LNCAP (cell line): ENCODE measurements around the gene TMIGD2.

Experiments used
- TF ChIP-seq, protein P1 (sequence below): fragments of 450-650 bp; IDR thresholded peaks from 2 replicates; pipeline ENCODE4 v1.5.1; 2017; ENCODE audit warnings: mild to moderate bottlenecking

The TMIGD2 gene

DNA sequence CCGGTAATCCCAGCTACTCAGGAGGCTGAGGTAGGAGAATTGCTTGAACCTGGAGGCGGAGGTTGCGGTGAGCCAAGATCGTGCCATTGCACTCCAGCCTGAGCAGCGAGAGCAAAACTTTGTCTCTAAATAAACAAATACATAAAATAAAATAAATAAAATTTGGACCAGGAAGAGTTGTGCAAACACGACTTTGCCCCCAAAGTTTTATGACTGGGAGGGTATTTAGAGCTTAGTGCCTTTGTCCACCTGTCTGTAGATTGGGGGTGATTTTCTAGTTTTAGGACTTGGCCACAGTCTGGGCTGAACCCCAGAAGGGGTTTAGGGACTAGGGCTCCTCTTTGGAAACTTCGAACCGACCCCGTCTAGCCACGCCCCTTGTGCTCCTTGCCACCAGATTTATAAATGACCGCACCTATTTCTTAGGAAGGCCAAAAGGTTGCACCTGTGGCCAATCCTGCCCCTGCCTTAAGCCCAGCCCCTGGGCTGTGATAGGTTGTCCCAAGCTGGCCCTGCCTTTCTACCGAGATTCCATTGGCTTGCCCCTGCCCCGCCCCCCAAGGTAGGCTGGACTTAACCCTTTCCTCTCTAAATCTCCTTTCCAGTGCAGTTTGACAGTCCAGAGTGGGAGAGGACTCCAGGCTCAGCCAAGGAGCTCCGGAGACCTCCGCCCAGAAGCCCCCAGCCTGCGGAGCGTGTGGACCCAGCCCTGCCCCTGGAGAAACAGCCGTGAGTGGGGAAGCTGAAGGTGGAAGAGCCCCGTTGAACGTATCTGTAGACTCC lies 17.8 kb downstream of the TMIGD2 start:
- TF ChIP-seq, protein P1, sequence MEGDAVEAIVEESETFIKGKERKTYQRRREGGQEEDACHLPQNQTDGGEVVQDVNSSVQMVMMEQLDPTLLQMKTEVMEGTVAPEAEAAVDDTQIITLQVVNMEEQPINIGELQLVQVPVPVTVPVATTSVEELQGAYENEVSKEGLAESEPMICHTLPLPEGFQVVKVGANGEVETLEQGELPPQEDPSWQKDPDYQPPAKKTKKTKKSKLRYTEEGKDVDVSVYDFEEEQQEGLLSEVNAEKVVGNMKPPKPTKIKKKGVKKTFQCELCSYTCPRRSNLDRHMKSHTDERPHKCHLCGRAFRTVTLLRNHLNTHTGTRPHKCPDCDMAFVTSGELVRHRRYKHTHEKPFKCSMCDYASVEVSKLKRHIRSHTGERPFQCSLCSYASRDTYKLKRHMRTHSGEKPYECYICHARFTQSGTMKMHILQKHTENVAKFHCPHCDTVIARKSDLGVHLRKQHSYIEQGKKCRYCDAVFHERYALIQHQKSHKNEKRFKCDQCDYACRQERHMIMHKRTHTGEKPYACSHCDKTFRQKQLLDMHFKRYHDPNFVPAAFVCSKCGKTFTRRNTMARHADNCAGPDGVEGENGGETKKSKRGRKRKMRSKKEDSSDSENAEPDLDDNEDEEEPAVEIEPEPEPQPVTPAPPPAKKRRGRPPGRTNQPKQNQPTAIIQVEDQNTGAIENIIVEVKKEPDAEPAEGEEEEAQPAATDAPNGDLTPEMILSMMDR: no peak

DNA sequence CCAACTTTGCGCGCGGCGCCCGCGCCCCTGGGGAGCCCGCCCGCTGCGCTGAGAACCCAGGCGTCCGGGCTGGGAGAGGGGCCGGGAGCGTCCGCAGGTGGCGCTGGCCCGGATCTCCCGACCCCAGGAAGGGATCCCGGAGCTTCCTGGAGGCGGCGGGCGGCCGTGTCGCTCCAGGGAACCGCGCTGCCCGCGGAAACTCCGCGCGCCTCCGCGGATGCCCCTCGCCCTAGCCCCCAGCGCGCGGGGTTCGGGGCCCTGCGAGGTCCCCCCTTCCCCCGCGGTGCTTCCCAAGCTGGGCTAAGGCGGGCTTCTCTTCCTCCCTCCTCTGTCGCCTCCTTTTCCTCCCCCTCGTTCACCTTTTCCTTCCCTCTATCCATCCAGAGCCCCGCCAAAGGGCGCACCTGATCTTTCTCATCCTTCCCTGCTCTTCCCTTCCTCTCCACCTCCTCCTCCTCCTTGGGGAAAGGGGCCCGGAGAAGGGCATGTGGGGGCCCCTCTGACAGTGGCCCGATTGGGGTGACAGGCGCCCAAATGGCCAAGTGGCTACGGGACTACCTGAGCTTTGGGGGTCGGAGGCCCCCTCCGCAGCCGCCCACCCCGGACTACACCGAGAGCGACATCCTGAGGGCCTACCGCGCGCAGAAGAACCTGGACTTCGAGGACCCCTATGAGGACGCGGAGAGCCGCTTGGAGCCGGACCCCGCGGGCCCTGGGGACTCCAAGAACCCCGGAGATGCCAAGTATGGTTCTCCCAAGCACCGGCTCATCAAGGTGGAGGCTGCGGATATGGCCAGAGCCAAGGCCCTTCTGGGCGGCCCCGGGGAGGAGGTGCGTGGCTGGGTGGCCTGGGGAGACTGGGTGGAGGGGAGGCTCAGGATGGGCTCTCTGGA lies 22.4 kb downstream of the TMIGD2 start:
- TF ChIP-seq, protein P1: 0 out of 2 replicates have a peak, but pooled peaks have one; percentile 15

DNA sequence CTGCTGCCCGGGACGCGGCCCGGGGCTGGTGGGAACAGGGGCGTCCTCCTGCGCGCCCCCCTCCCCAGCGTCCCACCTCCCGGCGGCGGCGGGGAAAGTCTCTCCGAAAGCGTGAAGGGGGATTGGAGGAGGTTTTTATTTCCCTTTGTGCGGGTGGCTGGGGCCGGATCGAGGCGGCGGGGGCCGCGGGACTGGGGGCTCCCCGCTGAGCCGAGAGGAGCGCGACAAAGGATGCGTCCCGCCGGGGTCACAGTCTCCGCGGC lies 23.0 kb downstream of the TMIGD2 start:
- TF ChIP-seq, protein P1: no peak

DNA sequence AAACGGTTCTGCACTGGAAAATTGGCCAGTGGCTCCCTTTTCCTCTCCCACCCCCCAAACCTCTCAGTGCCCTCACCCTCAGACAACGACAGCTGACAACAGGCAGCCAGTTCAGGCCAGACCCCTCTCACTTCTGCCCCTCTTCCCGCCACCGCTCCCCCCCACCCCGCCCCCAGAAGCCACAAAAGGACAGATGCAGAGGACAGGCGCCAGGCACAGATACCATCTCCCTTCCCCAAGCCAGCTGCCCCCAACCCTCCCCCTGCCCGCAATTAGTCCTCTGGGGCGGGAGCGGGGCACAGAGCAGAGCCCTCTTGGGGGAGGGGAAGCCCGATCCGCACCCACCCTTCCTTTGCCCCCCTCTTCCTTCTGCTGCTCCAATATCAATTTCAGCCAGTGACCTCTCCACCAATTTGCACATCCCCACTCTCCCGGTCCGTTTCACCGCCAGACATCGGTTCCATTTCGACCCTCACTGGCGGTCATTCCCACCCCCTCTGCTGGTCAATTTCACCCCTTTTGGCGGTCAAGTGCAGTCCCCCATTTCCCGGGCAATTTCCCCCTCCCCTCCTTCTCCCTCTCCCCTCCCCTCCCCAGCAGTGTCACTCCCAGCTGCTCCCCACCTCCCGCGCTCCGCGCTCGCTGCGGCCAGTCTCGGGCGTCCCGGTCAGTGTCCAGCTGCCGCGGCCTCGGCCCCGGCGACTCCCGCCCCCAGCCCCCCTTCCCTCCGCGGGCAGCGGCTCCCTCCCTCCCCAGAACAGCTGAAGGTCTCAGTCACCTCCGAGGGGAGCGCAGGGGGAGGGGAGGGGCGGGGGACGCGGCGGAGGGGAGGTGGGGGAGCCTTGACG lies 23.5 kb downstream of the TMIGD2 start, which contains the start of gene SHD:
SHD (plus strand) TSS at position 848 of the 848 bp plus-strand sequence. CDS start 798 bp downstream, outside the sequence.
- TF ChIP-seq, protein P1: no peak

DNA sequence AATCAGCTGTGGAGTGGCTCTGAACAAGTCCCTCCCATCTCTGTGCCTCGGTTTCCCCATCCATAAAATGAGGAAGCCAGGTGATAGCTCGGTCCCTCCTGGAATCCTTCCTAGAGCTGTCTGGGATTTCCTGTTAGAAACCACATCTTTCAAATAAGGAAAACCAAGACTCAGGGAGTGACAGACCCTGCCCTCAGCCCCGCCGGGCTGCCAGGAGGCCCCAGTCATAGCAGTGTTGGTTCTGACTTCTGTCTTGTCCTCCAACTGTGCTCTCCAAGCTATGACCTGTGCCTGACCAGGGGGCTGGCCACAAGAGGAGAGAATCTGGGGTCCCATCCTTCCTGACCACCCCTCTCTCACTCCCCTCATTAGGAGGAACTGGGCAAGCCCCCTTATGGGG lies 24.2 kb downstream of the TMIGD2 start:
- TF ChIP-seq, protein P1: no peak

DNA sequence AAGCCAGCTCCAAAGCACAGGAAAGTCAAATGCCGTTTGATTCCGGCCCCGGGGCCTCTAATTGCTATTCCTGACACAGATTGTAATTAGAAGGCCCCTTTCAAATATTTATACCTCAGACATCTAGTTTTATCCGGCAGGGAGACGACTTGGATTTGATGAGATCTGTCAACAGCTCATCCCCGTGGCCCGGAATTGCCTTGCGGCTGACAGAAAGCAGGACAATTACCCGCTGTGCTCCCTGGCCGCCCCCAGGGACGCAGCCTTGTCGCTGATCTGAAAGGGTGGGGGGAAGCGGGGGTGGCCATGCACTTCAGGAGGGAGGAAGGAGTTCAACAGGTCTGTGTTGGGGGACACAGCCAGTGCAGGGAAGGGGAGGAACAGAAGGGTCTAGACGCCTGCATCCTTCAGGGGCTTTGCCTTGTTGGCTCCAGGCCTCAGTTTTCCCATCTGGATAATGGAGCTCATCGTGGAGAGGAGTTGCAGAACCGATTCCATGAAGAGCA lies 24.9 kb downstream of the TMIGD2 start:
- TF ChIP-seq, protein P1: no peak

DNA sequence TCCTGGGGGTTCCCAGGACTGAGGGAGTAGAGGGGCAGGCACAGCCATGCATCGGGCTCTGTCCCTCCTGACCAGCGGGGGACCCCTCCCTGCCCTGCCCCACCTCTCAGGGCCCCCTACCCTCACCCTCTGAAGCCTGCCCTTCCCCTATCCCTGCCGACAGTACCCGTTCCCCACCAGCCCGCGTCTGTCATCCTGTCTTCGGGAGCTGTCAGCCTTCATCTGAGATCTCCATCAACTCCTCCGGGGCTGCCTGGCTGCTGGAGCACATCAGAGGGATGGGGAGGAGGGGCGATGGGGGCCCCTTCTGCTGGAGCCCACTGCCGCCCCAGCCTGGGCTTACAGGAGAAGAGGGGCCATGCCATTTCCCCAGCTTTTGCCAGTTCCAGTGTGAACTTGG lies 29.3 kb downstream of the TMIGD2 start:
- TF ChIP-seq, protein P1: no peak
